Measurements from ENCODE around the gene TLK1. TPM values are rescaled to one million over a fixed set of nuclear protein-coding genes. Genes with fewer than 3 reads are reported as not detected.

Gene TLK1
- total RNA-seq, 2 donors from 2014 or later, result 85.4 to 85.8 TPM

DNA sequence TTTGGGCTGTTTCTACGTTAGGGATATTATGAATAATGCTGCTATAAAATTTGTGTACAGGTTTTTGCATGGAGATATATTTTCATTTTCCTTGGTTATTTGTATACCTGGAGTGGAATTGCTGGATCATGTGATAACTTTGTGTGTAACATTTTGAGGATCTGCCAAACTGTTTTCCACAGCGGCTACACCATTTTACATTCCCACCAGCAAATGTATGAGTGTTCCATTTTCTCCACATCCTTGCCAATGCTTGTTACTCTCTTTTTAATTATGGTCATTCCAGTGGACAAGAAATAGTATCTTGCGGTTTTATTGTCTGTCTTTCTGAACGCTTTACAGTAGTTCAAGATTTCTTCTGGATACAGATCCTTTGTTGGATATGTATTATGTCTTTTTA lies 218.1 kb downstream of the TLK1 start:
- 82 to 100% methylated on average over 2 to 4 of the region's 4 CpGs for WGBS, 2 experiments (ENCODE audit: insufficient coverage in 1 of 2, insufficient read length in 1 of 2)
- Mint-ChIP-seq H3K9me3 (no peaks in the 10 kb centered on the region), H3K4me1 (peaks cover 11% of the 10 kb centered on the region), H3K36me3 (ENCODE audit: low read depth) (peaks cover 9% of the 10 kb centered on the region), H3K27me3 (ENCODE audit: insufficient read depth) (no peaks in the 10 kb centered on the region), H3K27ac (no peak overlapping the region), H3K4me3 (no peak overlapping the region)
- peaks cover 32% of the 10 kb centered on the region for H3K36me3 ChIP-seq (ENCODE audit: control insufficient read depth, insufficient read depth, low read length)
- no peak overlapping the region for H3K27ac ChIP-seq (ENCODE audit: low read depth, low read length)
- H3K4me3 ChIP-seq (ENCODE audit: low read length), result no peak overlapping the region
- H3K9ac ChIP-seq (ENCODE audit: extremely low read depth, low read length, poor library complexity, severe bottlenecking), result no peak overlapping the region
- H3K9me3 ChIP-seq (ENCODE audit: control insufficient read depth, low read length), result no peaks in the 10 kb centered on the region
- H3K4me1 ChIP-seq (ENCODE audit: control insufficient read depth, insufficient read depth, low read length), result no peaks in the 10 kb centered on the region
- no peak for DNase-seq
- TF ChIP-seq, protein P1, sequence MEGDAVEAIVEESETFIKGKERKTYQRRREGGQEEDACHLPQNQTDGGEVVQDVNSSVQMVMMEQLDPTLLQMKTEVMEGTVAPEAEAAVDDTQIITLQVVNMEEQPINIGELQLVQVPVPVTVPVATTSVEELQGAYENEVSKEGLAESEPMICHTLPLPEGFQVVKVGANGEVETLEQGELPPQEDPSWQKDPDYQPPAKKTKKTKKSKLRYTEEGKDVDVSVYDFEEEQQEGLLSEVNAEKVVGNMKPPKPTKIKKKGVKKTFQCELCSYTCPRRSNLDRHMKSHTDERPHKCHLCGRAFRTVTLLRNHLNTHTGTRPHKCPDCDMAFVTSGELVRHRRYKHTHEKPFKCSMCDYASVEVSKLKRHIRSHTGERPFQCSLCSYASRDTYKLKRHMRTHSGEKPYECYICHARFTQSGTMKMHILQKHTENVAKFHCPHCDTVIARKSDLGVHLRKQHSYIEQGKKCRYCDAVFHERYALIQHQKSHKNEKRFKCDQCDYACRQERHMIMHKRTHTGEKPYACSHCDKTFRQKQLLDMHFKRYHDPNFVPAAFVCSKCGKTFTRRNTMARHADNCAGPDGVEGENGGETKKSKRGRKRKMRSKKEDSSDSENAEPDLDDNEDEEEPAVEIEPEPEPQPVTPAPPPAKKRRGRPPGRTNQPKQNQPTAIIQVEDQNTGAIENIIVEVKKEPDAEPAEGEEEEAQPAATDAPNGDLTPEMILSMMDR (conservative IDR thresholded peaks at IDR 0.05), result no peak
- no peaks in the 10 kb centered on the region for H3K27me3 ChIP-seq (ENCODE audit: control insufficient read depth, insufficient read depth, low read length, poor library complexity, severe bottlenecking)

Other genes starting within 250 kb of the TLK1 start
- gene GORASP2, start 231.6 kb downstream of the TLK1 start, total RNA-seq, result 100 to 1,000 TPM in 1 of 2 donors, 10 to 100 TPM in 1; 90.9 to 104 TPM

All from endodermal cell (in vitro differentiated cells).